GM19328 (cell line): Measurements from ENCODE around the gene RNF214.
"Not testable (repeated sequence)": the region's sequence is repeated elsewhere in the genome, so short reads cannot be mapped to it uniquely, and the experiment has no call there.

ENCODE experiments used
- ATAC-seq: cut with Tn5 transposase; IDR thresholded peaks from one replicate; pipeline ENCODE4 v1.9.1; 2021; ENCODE audit warnings: mild to moderate bottlenecking, moderate library complexity; ENCODE audit not compliant: unreplicated experiment

The RNF214 gene

GRCh38 chr11:117232092-117232878 lies at the start of gene RNF214:
RNF214 (plus strand) TSS chr11:117232671; CDS start chr11:117234273, 1,602 bp downstream.
- ATAC-seq, result peak; percentile 58

GRCh38 chr11:117183178-117183577 lies 49.3 kb upstream of the RNF214 start:
- ATAC-seq, result not testable (repeated sequence)

- no peak for ATAC-seq
Observed at GRCh38 chr11:117183724-117184349, 48.6 kb upstream of the RNF214 start.

GRCh38 chr11:117185736-117186430 lies 46.6 kb upstream of the RNF214 start:
- ATAC-seq, result no peak

GRCh38 chr11:117186431-117186761 lies 46.1 kb upstream of the RNF214 start:
- ATAC-seq, result no peak

- no peak for ATAC-seq
Observed at GRCh38 chr11:117187007-117187406, 45.5 kb upstream of the RNF214 start.

GRCh38 chr11:117187428-117187798 lies 45.1 kb upstream of the RNF214 start:
- no peak for ATAC-seq

GRCh38 chr11:117187799-117188481 lies 44.5 kb upstream of the RNF214 start:
- no peak for ATAC-seq

- no peak for ATAC-seq
Observed at GRCh38 chr11:117188620-117189081, 43.8 kb upstream of the RNF214 start.

GRCh38 chr11:117189191-117189940 lies 43.1 kb upstream of the RNF214 start:
- no peak for ATAC-seq

GRCh38 chr11:117189941-117190544 lies 42.4 kb upstream of the RNF214 start:
- ATAC-seq, result no peak

- ATAC-seq, result no peak
Observed at GRCh38 chr11:117191680-117192400, 40.6 kb upstream of the RNF214 start.

- no peak for ATAC-seq
Observed at GRCh38 chr11:117192401-117192875, 40.0 kb upstream of the RNF214 start.

- no peak for ATAC-seq
Observed at GRCh38 chr11:117193130-117194020, 39.1 kb upstream of the RNF214 start.

- ATAC-seq, result no peak
Observed at GRCh38 chr11:117194267-117194666, 38.2 kb upstream of the RNF214 start.

- ATAC-seq, result no peak
Observed at GRCh38 chr11:117195258-117195657, 37.2 kb upstream of the RNF214 start.

GRCh38 chr11:117195761-117196160 lies 36.7 kb upstream of the RNF214 start:
- ATAC-seq, result no peak

GRCh38 chr11:117197006-117197405 lies 35.5 kb upstream of the RNF214 start:
- no peak for ATAC-seq
